ENCODE data around the gene TBC1D5.

DNA sequence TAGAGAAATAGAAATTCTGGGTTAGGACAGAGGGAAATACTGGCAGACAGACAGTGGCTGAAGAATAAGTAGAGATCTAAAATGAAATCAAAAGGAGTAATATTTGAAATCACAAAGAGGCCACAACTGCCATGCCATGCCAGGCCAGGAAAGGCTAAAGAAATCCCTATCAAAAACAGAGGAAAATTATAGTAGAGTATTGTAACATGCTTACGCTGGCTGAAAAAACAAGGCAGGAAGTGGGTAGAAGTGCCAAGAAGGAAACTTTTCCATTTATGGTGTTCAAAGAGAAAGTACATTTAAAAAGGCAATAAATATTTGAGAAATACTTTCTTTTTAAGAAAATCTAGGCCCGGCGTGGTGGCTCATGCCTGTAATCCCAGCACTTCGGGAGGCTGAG, 442.0 kb downstream of the TBC1D5 start:
- TF ChIP-seq, protein P1, sequence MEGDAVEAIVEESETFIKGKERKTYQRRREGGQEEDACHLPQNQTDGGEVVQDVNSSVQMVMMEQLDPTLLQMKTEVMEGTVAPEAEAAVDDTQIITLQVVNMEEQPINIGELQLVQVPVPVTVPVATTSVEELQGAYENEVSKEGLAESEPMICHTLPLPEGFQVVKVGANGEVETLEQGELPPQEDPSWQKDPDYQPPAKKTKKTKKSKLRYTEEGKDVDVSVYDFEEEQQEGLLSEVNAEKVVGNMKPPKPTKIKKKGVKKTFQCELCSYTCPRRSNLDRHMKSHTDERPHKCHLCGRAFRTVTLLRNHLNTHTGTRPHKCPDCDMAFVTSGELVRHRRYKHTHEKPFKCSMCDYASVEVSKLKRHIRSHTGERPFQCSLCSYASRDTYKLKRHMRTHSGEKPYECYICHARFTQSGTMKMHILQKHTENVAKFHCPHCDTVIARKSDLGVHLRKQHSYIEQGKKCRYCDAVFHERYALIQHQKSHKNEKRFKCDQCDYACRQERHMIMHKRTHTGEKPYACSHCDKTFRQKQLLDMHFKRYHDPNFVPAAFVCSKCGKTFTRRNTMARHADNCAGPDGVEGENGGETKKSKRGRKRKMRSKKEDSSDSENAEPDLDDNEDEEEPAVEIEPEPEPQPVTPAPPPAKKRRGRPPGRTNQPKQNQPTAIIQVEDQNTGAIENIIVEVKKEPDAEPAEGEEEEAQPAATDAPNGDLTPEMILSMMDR (IDR thresholded peaks at IDR 0.05), result no peak
- TF ChIP-seq POLR2A (IDR thresholded peaks at IDR 0.05), result no peak
